Measurements from ENCODE around the gene APAF1. TPM values are rescaled to one million over a fixed set of nuclear protein-coding genes. Genes with fewer than 3 reads are reported as not detected.

The APAF1 gene
- total and polyA plus RNA-seq, 9 of the 15 experiments (the other 6 are each of a cell fraction or from before 2014, with no cell fraction given) = 5.1 to 15.7 (median 9.9) TPM

GRCh38 chr12:98671459-98671858 is 26.4 kb downstream of the APAF1 start (continued):
- TF ChIP-seq HMGXB4 (CRISPR knock-in tag; IDR thresholded peaks at IDR 0.05) (no peak), ZNF23 (CRISPR knock-in tag; IDR thresholded peaks at IDR 0.05) (no peak), HEY1 (CRISPR knock-in tag; IDR thresholded peaks at IDR 0.05; ENCODE audit: borderline replicate concordance) (no peak), RBM34 (IDR thresholded peaks at IDR 0.05; ENCODE audit: borderline replicate concordance, insufficient read depth, low read length) (no peak), NBN (IDR thresholded peaks at IDR 0.05; ENCODE audit: low read depth) (no peak), SOX6 (IDR thresholded peaks at IDR 0.05) (peak; percentile 39; the same call in 1 of the 2 replicates), STAT5A (IDR thresholded peaks at IDR 0.05; ENCODE audit: borderline replicate concordance, low read length) (peak; percentile 69), HDAC3 (IDR thresholded peaks at IDR 0.05; ENCODE audit: borderline replicate concordance, partially characterized antibody) (no peak), ESRRA (IDR thresholded peaks at IDR 0.05; ENCODE audit: borderline replicate concordance, low read depth) (no peak), SUPT5H (IDR thresholded peaks at IDR 0.05) (no peak), E4F1 (CRISPR knock-in tag; IDR thresholded peaks at IDR 0.05; ENCODE audit: borderline replicate concordance) (no peak), NR3C1 (CRISPR knock-in tag; IDR thresholded peaks at IDR 0.05) (no peak), CEBPB (tag; IDR thresholded peaks at IDR 0.05) (no peak), ZBTB12 (CRISPR knock-in tag; IDR thresholded peaks at IDR 0.05) (no peak), ZKSCAN3 (CRISPR knock-in tag; IDR thresholded peaks at IDR 0.05) (no peak), ETV1 (tag; conservative IDR thresholded peaks at IDR 0.05; ENCODE audit: low read depth) (peak; percentile 54), HDGF (IDR thresholded peaks at IDR 0.05) (no peak), KLF16 (IDR thresholded peaks at IDR 0.05) (no peak), ELF4 (CRISPR knock-in tag; IDR thresholded peaks at IDR 0.05) (no peak), RBBP5 (IDR thresholded peaks at IDR 0.05; ENCODE audit: borderline replicate concordance, insufficient read depth, low read length, poor library complexity, severe bottlenecking) (no peak), ZNF445 (CRISPR knock-in tag; IDR thresholded peaks at IDR 0.05; ENCODE audit: low read depth) (no peak)
- TF ChIP-seq, protein P1, sequence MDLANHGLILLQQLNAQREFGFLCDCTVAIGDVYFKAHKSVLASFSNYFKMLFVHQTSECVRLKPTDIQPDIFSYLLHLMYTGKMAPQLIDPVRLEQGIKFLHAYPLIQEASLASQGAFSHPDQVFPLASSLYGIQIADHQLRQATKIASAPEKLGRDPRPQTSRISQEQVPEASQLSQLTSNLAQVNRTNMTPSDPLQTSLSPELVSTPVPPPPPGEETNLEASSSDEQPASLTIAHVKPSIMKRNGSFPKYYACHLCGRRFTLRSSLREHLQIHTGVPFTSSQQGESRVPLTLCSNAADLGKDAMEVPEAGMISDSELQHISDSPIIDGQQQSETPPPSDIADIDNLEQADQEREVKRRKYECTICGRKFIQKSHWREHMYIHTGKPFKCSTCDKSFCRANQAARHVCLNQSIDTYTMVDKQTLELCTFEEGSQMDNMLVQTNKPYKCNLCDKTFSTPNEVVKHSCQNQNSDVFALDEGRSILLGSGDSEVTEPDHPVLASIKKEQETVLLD (IDR thresholded peaks at IDR 0.05) = no peak
- TF ChIP-seq, protein P2, sequence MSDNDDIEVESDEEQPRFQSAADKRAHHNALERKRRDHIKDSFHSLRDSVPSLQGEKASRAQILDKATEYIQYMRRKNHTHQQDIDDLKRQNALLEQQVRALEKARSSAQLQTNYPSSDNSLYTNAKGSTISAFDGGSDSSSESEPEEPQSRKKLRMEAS (CRISPR knock-in tag; IDR thresholded peaks at IDR 0.05) = no peak
- TF ChIP-seq, protein P3, sequence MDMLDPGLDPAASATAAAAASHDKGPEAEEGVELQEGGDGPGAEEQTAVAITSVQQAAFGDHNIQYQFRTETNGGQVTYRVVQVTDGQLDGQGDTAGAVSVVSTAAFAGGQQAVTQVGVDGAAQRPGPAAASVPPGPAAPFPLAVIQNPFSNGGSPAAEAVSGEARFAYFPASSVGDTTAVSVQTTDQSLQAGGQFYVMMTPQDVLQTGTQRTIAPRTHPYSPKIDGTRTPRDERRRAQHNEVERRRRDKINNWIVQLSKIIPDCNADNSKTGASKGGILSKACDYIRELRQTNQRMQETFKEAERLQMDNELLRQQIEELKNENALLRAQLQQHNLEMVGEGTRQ (CRISPR knock-in tag; IDR thresholded peaks at IDR 0.05) = no peak

Measured in K562 (cell line).